IPS-20b (cell line): Measurements from ENCODE around the gene CCNY.

ENCODE experiments used
- H3K27ac ChIP-seq: one replicate; pipeline ENCODE4 v1.5.1; 2013; ENCODE audit warnings: low read length
- H3K27me3 ChIP-seq: 2 replicates; pipeline ENCODE4 v1.6.1; 2013; ENCODE audit warnings: mild to moderate bottlenecking, low read length, inconsistent platforms; ENCODE audit not compliant: insufficient read depth
- H3K36me3 ChIP-seq: 2 replicates; pipeline ENCODE4 v1.6.1; 2013; ENCODE audit warnings: low read depth, mild to moderate bottlenecking, inconsistent platforms, low read length, moderate library complexity; ENCODE audit not compliant: insufficient read depth
- H3K4me1 ChIP-seq: 2 replicates; pipeline ENCODE4 v1.6.1; 2013; ENCODE audit warnings: mild to moderate bottlenecking, control low read depth, inconsistent platforms, low read length, moderate library complexity; ENCODE audit not compliant: insufficient read depth
- H3K4me3 ChIP-seq: 2 replicates; pipeline ENCODE4 v1.5.1; 2013; ENCODE audit warnings: mild to moderate bottlenecking, low read length, inconsistent platforms
- H3K9ac ChIP-seq: 2 replicates; pipeline ENCODE4 v1.6.1; 2013; ENCODE audit warnings: low read depth, mild to moderate bottlenecking, inconsistent platforms, low read length, moderate library complexity
- H3K9me3 ChIP-seq: 2 replicates; pipeline ENCODE4 v1.6.1; 2013; ENCODE audit warnings: mild to moderate bottlenecking, low read depth, low read length, inconsistent platforms; ENCODE audit not compliant: insufficient read depth

The CCNY gene

GRCh38 chr10:35424680-35425285, 88.5 kb downstream of the CCNY start:
- no peak overlapping the region for H3K9ac ChIP-seq
- H3K4me1 ChIP-seq: peaks cover 42% of the 10 kb centered on the region
- H3K4me3 ChIP-seq: no peak overlapping the region
- no peaks in the 10 kb centered on the region for H3K9me3 ChIP-seq
- H3K27me3 ChIP-seq: no peaks in the 10 kb centered on the region
- no peaks in the 10 kb centered on the region for H3K36me3 ChIP-seq
- H3K27ac ChIP-seq: no peak overlapping the region

DNA sequence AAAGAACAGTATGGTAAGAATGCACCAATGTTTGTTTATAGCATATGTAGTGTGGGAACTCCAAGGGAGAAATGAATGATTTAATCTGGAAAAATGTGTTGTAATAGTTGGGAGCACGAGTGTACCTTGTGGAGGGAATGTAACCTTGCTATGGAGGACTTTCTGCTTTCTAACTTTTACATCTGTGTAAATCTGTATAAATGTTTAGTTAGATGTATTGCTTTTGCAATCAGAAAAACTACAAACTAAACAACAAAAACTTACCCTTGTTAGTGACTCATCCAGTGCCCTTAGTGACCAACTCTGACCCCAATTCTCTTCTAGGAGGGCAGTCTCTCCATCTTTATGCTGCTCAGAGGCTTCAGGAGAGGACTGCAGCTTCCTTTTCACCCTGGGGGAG, 89.3 kb downstream of the CCNY start:
- H3K9ac ChIP-seq: no peak overlapping the region
- peak overlapping the region; percentile 31 for H3K27ac ChIP-seq
- H3K4me3 ChIP-seq: no peak overlapping the region
- H3K9me3 ChIP-seq: no peaks in the 10 kb centered on the region
- H3K4me1 ChIP-seq: peaks cover 40% of the 10 kb centered on the region
- H3K27me3 ChIP-seq: no peaks in the 10 kb centered on the region
- H3K36me3 ChIP-seq: no peaks in the 10 kb centered on the region

DNA sequence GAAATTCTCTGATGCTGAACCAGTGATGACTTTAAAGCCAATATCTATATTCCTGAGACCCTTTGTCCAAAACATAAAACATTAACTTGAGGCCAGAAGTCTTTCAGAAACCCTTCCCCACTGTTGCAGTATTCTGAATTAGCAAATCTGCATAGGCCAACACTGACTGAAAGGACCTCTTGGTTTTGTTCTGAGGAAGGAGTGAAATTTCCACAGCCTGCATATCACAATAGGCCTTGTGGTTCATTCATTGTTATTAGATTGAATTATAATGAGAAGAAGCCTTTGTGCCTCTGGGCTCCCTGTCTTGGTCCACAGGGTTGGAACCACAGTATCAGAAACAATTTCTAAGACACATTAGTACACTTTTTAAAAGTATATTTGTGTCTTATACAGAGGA, 90.3 kb downstream of the CCNY start:
- Histone ChIP-seq H3K36me3 (no peaks in the 10 kb centered on the region), H3K27me3 (no peaks in the 10 kb centered on the region), H3K27ac (no peak overlapping the region), H3K4me3 (peak overlapping the region; percentile 32; the same call in 1 of the 2 replicates), H3K4me1 (peaks cover 32% of the 10 kb centered on the region), H3K9ac (no peak overlapping the region), H3K9me3 (no peaks in the 10 kb centered on the region)

- Histone ChIP-seq H3K9me3 (no peaks in the 10 kb centered on the region), H3K27me3 (no peaks in the 10 kb centered on the region), H3K4me3 (no peak overlapping the region), H3K27ac (no peak overlapping the region), H3K9ac (no peak overlapping the region), H3K4me1 (peaks cover 27% of the 10 kb centered on the region), H3K36me3 (no peaks in the 10 kb centered on the region)
These were observed 91.2 kb downstream of the CCNY start for GRCh38 chr10:35427543-35427942.

DNA sequence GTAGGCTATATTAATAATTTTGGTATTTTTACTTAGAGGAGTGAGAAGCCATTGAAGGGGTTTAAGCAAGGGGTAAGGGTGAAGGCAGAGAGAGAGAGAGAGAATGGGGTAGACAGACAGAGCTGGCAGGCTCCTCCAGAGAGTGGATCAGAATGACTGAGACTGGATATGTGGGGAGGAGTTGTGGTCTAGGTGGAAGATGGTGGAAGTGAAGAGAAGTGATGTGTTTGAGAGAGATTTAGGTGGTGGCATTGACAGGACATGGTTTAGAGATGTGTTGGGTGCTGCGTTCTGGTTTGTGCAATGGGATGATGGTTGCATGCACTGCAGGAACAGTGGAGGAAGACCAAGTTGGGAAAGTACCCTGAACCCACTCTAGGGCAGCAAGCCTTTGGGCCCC, 92.2 kb downstream of the CCNY start:
- Histone ChIP-seq H3K4me1 (peaks cover 27% of the 10 kb centered on the region), H3K4me3 (no peak overlapping the region), H3K27me3 (no peaks in the 10 kb centered on the region), H3K36me3 (no peaks in the 10 kb centered on the region), H3K27ac (no peak overlapping the region), H3K9me3 (no peaks in the 10 kb centered on the region), H3K9ac (no peak overlapping the region)

DNA sequence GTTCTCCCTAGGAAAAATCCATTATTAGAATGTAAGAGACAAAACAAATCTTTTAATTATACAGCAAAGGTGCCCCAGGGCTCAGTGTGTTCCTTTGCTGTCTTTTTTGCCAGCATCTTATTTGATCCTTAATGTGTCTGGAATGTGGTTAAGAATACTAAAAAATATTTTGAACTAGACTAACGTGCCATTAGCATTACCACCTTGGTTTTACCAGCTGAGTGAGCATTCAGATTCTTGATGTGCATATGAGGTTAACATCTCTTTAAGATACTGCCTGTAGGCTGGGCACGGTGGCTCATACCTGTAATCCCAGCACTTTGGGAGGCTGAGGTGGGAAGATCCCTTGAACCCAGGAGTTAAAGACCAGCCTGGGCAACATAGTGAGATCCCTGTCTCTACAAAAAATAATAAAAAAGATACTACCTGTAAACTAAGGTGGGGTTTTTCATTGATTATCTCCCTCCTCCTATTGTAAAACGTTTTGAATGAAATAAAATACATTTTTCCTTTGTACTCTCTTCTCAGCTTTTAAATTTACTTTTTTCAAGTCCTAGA, 96.6 kb downstream of the CCNY start:
- no peaks in the 10 kb centered on the region for H3K27me3 ChIP-seq
- H3K27ac ChIP-seq: no peak overlapping the region
- H3K9me3 ChIP-seq: no peaks in the 10 kb centered on the region
- peaks cover 2% of the 10 kb centered on the region; the same call in 1 of the 2 replicates for H3K4me1 ChIP-seq
- no peaks in the 10 kb centered on the region for H3K36me3 ChIP-seq
- H3K4me3 ChIP-seq: no peak overlapping the region
- no peak overlapping the region for H3K9ac ChIP-seq

GRCh38 chr10:35433851-35434426, 97.6 kb downstream of the CCNY start:
- H3K9ac ChIP-seq: no peak overlapping the region
- H3K9me3 ChIP-seq: no peaks in the 10 kb centered on the region
- no peaks in the 10 kb centered on the region for H3K27me3 ChIP-seq
- H3K36me3 ChIP-seq: no peaks in the 10 kb centered on the region
- H3K27ac ChIP-seq: no peak overlapping the region
- peaks cover 2% of the 10 kb centered on the region; the same call in 1 of the 2 replicates for H3K4me1 ChIP-seq
- H3K4me3 ChIP-seq: no peak overlapping the region

DNA sequence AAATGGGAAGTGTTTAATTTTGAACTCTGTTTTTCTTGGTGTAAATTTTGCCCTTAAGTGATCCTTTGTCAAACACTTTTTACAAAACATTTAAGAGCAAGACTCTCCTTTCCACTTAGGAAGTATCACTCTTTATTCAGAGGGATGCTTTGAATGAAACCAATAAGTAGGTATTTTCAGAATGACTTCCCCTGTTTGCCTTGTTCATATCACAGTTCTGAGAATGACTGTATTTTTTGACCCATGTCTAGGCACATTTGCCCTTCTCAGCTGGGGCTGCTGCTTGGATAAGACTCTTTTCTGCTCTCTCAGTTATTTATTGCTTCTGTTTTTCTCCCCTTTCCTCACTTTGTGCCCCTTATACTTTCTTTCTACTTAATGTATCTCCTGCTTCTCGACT, 98.2 kb downstream of the CCNY start:
- Histone ChIP-seq H3K27ac (no peak overlapping the region), H3K9me3 (no peaks in the 10 kb centered on the region), H3K9ac (no peak overlapping the region), H3K27me3 (no peaks in the 10 kb centered on the region), H3K4me3 (no peak overlapping the region), H3K4me1 (peaks cover 2% of the 10 kb centered on the region; the same call in 1 of the 2 replicates), H3K36me3 (no peaks in the 10 kb centered on the region)

DNA sequence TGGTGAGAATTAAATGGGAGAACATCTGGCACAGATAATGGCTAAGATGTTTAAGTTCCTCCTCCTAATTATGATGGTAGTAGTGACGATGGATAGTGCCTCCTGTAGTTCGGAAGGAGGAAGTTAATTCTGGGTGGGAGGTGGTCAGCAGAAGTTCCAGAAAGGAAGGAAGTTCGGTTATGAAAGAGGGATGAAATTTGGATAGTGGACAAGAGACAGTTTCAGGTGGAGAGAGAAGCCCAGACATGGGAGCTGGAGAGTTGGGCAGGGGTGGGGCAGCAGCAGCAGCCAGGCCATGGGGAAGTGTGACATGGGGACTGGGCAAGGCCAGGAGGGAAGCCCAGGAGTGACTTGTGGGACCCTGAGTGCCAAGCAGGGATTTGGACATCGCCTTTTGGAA, 99.5 kb downstream of the CCNY start:
- no peaks in the 10 kb centered on the region for H3K27me3 ChIP-seq
- no peaks in the 10 kb centered on the region for H3K9me3 ChIP-seq
- H3K27ac ChIP-seq: no peak overlapping the region
- H3K4me1 ChIP-seq: 0 out of 2 replicates have a peak, but pooled peaks cover 2% of the 10 kb centered on the region
- H3K4me3 ChIP-seq: no peak overlapping the region
- no peak overlapping the region for H3K9ac ChIP-seq
- H3K36me3 ChIP-seq: no peaks in the 10 kb centered on the region

- Histone ChIP-seq H3K9me3 (peaks cover 11% of the 10 kb centered on the region; the same call in 1 of the 2 replicates), H3K4me3 (no peak overlapping the region)
These were observed 101.5 kb downstream of the CCNY start for GRCh38 chr10:35437829-35438228.

GRCh38 chr10:35438718-35439571, 102.6 kb downstream of the CCNY start:
- Histone ChIP-seq H3K4me1 (no peaks in the 10 kb centered on the region), H3K9me3 (peaks cover 21% of the 10 kb centered on the region), H3K4me3 (no peak overlapping the region), H3K27ac (no peak overlapping the region), H3K27me3 (no peaks in the 10 kb centered on the region), H3K36me3 (no peaks in the 10 kb centered on the region), H3K9ac (no peak overlapping the region)

More at GRCh38 chr10:35437829-35438228, 101.5 kb downstream of the CCNY start:
- H3K36me3 ChIP-seq: no peaks in the 10 kb centered on the region
- no peaks in the 10 kb centered on the region for H3K27me3 ChIP-seq
- H3K4me1 ChIP-seq: no peaks in the 10 kb centered on the region
- H3K9ac ChIP-seq: no peak overlapping the region
- H3K27ac ChIP-seq: no peak overlapping the region
